GM12875 (cell line): Measurements from ENCODE around the gene RHAG.

Source experiments
- H3K4me3 ChIP-seq: one replicate; pipeline ENCODE4 v1.5.1; 2011; ENCODE audit warnings: low read depth, low read length, control low read depth
- CTCF ChIP-seq: IDR thresholded peaks from 2 replicates; pipeline ENCODE4 v1.5.1; 2011; ENCODE audit warnings: low read depth, mild to moderate bottlenecking, control low read depth, inconsistent platforms, low read length, moderate library complexity, borderline replicate concordance; ENCODE audit not compliant: insufficient read depth

RHAG gene

GRCh38 chr6:49563006-49563886 is 73.4 kb downstream of the RHAG start:
- H3K4me3 ChIP-seq = no peak overlapping the region
- TF ChIP-seq CTCF = no peak

GRCh38 chr6:49558238-49558637 is 78.4 kb downstream of the RHAG start:
- TF ChIP-seq CTCF = no peak
- no peak overlapping the region for H3K4me3 ChIP-seq

GRCh38 chr6:49557177-49557576 is 79.5 kb downstream of the RHAG start:
- no peak overlapping the region for H3K4me3 ChIP-seq
- TF ChIP-seq CTCF = no peak

- no peak for TF ChIP-seq CTCF
- H3K4me3 ChIP-seq = no peak overlapping the region
Observed at GRCh38 chr6:49556429-49556837, 80.2 kb downstream of the RHAG start.

GRCh38 chr6:49555951-49556350 is 80.7 kb downstream of the RHAG start:
- H3K4me3 ChIP-seq = no peak overlapping the region
- TF ChIP-seq CTCF = no peak
